AG08395 (cell line): Measurements from ENCODE around the gene TSEN54.
A peak's percentile ranks its signal among the peaks of the same experiment; 100 is the strongest.

Experiments
- DNase-seq: peaks from one replicate; pipeline ENCODE4 v3.0.0; 2012; ENCODE audit warnings: mixed read lengths, low spot score

The TSEN54 gene

GRCh38 chr17:75564195-75564594 is 47.9 kb downstream of the TSEN54 start:
- DNase-seq: no peak

GRCh38 chr17:75565066-75565465 is 48.7 kb downstream of the TSEN54 start:
- DNase-seq: peak; percentile 87

GRCh38 chr17:75565618-75566017 is 49.3 kb downstream of the TSEN54 start:
- no peak for DNase-seq

GRCh38 chr17:75566416-75566815 is 50.1 kb downstream of the TSEN54 start:
- no peak for DNase-seq

- DNase-seq: no peak
These were observed 50.5 kb downstream of the TSEN54 start for GRCh38 chr17:75566834-75567233.

GRCh38 chr17:75568412-75569255 is 52.3 kb downstream of the TSEN54 start:
- DNase-seq: no peak

- DNase-seq: no peak
These were observed 53.8 kb downstream of the TSEN54 start for GRCh38 chr17:75570034-75570676.

- no peak for DNase-seq
These were observed 54.4 kb downstream of the TSEN54 start for GRCh38 chr17:75570772-75571171.

- no peak for DNase-seq
These were observed 55.0 kb downstream of the TSEN54 start for GRCh38 chr17:75571197-75571884.

GRCh38 chr17:75571885-75572215 is 55.5 kb downstream of the TSEN54 start:
- DNase-seq: no peak

- DNase-seq: no peak
These were observed 56.6 kb downstream of the TSEN54 start for GRCh38 chr17:75572713-75573539.

GRCh38 chr17:75573540-75573957 is 57.2 kb downstream of the TSEN54 start:
- no peak for DNase-seq

GRCh38 chr17:75573994-75574393 is 57.7 kb downstream of the TSEN54 start:
- no peak for DNase-seq
